ENCODE measurements around the gene ENGASE. TPM values are rescaled to one million over a fixed set of nuclear protein-coding genes. Genes with fewer than 3 reads are reported as not detected.

ENGASE gene
- total and polyA plus RNA-seq, 3 donors from 2014 or later, result 20.3 to 48.5 (median 34.9) TPM

DNA sequence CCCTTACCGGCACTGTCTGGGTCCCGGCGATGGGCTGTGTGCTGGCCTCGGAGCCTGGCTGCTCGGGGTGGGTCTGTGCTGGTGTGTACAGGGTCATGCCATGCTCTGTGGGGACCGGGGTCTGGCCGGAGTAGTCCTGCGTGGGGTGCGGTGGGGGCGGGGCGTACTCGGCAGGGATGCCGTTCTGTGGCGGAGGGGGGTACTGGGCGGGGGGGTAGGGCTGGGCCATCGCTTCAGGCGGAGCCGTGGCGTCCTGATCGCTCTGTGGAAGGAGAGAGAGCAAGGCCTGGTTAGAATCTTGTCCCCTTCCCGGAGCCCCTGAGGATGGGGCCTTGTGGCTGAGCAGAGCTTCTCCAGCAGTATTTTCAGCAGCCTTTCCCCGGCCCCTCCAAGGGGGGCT lies 40.9 kb downstream of the ENGASE start:
- WGBS, 2 donors, result 80 to 88% methylated on average over 8 to 17 of the region's 22 CpGs
- H3K27me3 ChIP-seq, result no peaks in the 10 kb centered on the region
- no peak overlapping the region for H3K4me3 ChIP-seq
- no peaks in the 10 kb centered on the region for H3K9me3 ChIP-seq
- TF ChIP-seq, protein P1, sequence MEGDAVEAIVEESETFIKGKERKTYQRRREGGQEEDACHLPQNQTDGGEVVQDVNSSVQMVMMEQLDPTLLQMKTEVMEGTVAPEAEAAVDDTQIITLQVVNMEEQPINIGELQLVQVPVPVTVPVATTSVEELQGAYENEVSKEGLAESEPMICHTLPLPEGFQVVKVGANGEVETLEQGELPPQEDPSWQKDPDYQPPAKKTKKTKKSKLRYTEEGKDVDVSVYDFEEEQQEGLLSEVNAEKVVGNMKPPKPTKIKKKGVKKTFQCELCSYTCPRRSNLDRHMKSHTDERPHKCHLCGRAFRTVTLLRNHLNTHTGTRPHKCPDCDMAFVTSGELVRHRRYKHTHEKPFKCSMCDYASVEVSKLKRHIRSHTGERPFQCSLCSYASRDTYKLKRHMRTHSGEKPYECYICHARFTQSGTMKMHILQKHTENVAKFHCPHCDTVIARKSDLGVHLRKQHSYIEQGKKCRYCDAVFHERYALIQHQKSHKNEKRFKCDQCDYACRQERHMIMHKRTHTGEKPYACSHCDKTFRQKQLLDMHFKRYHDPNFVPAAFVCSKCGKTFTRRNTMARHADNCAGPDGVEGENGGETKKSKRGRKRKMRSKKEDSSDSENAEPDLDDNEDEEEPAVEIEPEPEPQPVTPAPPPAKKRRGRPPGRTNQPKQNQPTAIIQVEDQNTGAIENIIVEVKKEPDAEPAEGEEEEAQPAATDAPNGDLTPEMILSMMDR (IDR thresholded peaks at IDR 0.05), result no peak
- TF ChIP-seq POLR2A (IDR thresholded peaks at IDR 0.05), result no peak
- DNase-seq, result no peak
- no peak overlapping the region for H3K27ac ChIP-seq
- H3K4me1 ChIP-seq, result no peaks in the 10 kb centered on the region
- intact Hi-C loops (cut with DNase I; ENCODE audit: low total_unique reads), result no loop called here
- no peaks in the 10 kb centered on the region for H3K36me3 ChIP-seq (ENCODE audit: low read depth, missing control alignments)

DNA sequence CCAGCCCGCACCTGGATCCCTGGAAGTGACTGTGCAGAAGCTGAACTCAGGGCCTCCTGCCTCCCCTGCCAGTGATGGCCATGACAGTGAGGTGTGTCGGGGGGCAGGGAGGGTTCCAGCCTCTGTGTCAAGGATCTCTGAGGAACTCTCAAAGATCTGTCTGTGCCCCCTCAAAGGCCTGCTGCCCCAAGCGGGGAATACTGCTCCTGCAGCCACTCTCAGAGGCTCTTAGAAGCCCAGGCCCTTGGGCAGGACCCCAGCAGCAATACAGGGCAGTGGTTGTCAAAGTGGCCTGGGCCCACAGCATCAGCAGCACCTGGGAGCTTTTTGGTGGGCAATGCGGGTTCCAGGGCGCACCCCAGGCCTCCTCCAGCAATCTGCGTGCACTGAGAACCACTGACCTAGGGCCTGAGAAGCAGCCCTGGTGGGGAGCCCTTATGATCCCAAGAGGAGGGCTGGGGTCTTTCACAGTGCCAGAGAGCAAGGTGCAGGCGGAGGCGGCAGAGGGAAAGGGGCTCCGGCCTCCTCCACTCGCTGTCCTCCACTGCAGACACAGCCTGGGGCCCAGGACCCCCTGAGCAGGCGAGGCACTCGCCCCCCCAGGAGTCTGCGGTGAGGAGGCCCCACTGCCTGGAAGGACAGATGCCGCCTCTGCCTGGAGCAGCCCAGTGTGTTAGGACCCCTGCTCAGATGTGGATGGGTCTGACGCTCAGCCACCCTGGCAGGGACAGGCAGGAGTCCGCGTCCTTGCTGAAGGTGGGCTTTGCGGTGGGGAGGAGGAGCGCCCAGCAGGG lies 42.1 kb downstream of the ENGASE start:
- DNase-seq, result no peak
- TF ChIP-seq POLR2A (IDR thresholded peaks at IDR 0.05), result no peak
- TF ChIP-seq, protein P1 (IDR thresholded peaks at IDR 0.05), result no peak
- intact Hi-C loops (cut with DNase I; ENCODE audit: low total_unique reads), result no loop called here
- H3K27ac ChIP-seq, result no peak overlapping the region
- 86 to 96% methylated on average over 14 to 19 of the region's 19 CpGs for WGBS, 2 donors
- no peaks in the 10 kb centered on the region for H3K9me3 ChIP-seq
- H3K4me1 ChIP-seq, result no peaks in the 10 kb centered on the region
- H3K27me3 ChIP-seq, result no peaks in the 10 kb centered on the region
- no peaks in the 10 kb centered on the region for H3K36me3 ChIP-seq (ENCODE audit: low read depth, missing control alignments)
- H3K4me3 ChIP-seq, result no peak overlapping the region

DNA sequence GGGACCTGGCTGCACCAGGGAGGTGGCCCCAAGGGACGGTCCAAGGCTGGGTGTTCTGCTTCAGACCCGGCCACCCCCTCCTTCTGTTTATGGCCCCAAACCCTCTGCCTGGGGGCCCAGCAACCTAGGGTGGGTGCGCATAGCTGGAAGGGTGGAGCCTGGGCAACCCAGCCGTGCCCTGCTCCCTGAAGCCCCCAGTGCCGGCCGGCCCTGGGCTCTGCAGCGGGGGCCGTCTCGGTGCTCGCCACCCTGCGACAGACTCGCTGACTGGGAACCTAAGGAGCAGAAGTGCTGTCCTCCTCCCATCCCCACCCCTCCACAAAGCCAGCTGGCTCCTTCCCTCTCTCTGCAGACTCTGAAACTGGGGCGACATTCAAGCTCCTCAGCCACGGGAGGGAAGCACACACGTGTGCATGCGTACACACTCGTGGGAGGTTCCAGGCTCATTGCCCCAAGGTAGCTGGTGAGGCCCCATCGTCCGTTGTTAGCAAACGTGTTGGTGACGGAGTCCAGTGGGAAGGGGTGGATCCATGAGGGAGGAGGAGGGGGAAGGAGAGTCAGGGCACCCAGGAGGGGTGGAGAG lies 43.4 kb downstream of the ENGASE start:
- DNase-seq, result no peak
- 76% methylated on average over 18 to 21 of the region's 21 CpGs for WGBS, 2 donors
- no peaks in the 10 kb centered on the region for H3K9me3 ChIP-seq
- H3K36me3 ChIP-seq (ENCODE audit: low read depth, missing control alignments), result no peaks in the 10 kb centered on the region
- no peak overlapping the region for H3K4me3 ChIP-seq
- no peaks in the 10 kb centered on the region for H3K4me1 ChIP-seq
- intact Hi-C loops (cut with DNase I; ENCODE audit: low total_unique reads), result no loop called here
- no peak overlapping the region for H3K27ac ChIP-seq
- no peak for TF ChIP-seq POLR2A (IDR thresholded peaks at IDR 0.05)
- no peaks in the 10 kb centered on the region for H3K27me3 ChIP-seq

DNA sequence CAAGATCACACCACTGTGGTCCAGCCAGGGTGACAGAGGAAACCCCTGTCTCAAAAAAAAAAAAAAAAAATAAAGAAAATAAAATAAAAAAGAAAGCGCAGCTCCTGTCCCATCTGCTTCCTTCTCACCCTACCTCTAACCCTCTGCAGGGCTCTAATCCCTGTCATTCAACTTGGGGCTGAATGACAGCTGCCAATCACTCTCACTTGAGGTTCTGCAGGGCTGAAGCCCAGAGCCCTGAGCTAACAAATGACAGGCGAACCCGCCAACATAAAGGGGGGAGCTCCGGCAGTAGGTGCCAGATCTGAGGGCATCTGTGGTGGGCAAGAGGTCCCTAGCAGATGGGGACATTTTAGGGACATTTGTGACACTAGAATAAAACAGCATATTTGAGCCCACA lies 44.3 kb downstream of the ENGASE start:
- Histone ChIP-seq H3K4me1 (no peaks in the 10 kb centered on the region), H3K27me3 (no peaks in the 10 kb centered on the region), H3K9me3 (no peaks in the 10 kb centered on the region), H3K27ac (no peak overlapping the region), H3K4me3 (no peak overlapping the region), H3K36me3 (ENCODE audit: low read depth, missing control alignments) (no peaks in the 10 kb centered on the region)
- intact Hi-C loops (cut with DNase I; ENCODE audit: low total_unique reads), result no loop called here
- DNase-seq, result no peak
- whole genome bisulfite sequencing, 2 donors, result 91 to 92% methylated on average over 4 of the region's 4 CpGs
- TF ChIP-seq, protein P1 (IDR thresholded peaks at IDR 0.05), result no peak
- TF ChIP-seq POLR2A (IDR thresholded peaks at IDR 0.05), result no peak

DNA sequence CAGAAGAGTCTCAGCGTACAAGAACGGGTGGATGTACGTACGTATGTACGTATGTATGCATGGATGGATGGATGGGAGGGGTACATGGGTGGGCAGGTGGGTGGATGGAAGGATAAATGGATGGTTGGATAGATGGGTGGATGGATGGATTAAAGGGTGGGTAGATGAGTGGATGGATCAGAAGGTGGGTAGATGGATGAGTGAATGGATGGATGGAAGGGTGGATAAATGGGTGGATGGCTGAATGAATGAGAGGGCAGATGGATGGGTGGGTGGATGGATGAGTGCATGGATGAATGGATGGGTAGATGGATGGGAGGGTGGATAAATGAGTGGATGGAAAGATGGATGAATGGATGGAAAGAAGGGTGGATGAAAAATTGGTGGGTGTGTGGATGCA lies 45.6 kb downstream of the ENGASE start:
- Histone ChIP-seq H3K27ac (no peak overlapping the region), H3K36me3 (ENCODE audit: low read depth, missing control alignments) (no peaks in the 10 kb centered on the region), H3K4me1 (no peaks in the 10 kb centered on the region), H3K4me3 (no peak overlapping the region), H3K27me3 (no peaks in the 10 kb centered on the region), H3K9me3 (no peaks in the 10 kb centered on the region)
- intact Hi-C loops (cut with DNase I; ENCODE audit: low total_unique reads), result no loop called here
- WGBS, 2 donors, result 73 to 78% methylated on average over 5 of the region's 5 CpGs
- no peak for DNase-seq
- no peak for TF ChIP-seq POLR2A (IDR thresholded peaks at IDR 0.05)
- TF ChIP-seq, protein P1 (IDR thresholded peaks at IDR 0.05), result no peak

Measured in testis (tissue), 3 donors.